Gastroesophageal sphincter (tissue), 3 donors: ENCODE data around the gene HNRNPA2B1.

ENCODE experiments used
- EP300 ChIP-seq: sonication (generic); formaldehyde crosslinking; IDR thresholded peaks from one replicate; pipeline ENCODE4 v1.6.1; 2017; ENCODE audit warnings: antibody characterized with exemption, mild to moderate bottlenecking
- POLR2A ChIP-seq, 2 donors: fragments of 450-650 bp; IDR thresholded peaks; one replicate each; pipeline ENCODE4 v1.6.1; 2017; ENCODE audit warnings: antibody characterized with exemption in 2 of 2, mild to moderate bottlenecking in 2 of 2, moderate library complexity in 1 of 2
- POLR2AphosphoS5 ChIP-seq: sonication (generic); formaldehyde crosslinking; IDR thresholded peaks from one replicate; pipeline ENCODE4 v1.6.1; 2017; ENCODE audit warnings: antibody characterized with exemption
- TF ChIP-seq, protein P1 (sequence below), 4 experiments: fragments of 200-600 bp in 2 of 4; fragments of 450-650 bp in 2 of 4; sonication (generic) in 1 of 4; IDR thresholded peaks; one replicate each; pipeline ENCODE4 v1.5.1; 2017 to 2019; ENCODE audit warnings: antibody characterized with exemption in 4 of 4, mild to moderate bottlenecking in 2 of 4, moderate library complexity in 2 of 4

DNA sequence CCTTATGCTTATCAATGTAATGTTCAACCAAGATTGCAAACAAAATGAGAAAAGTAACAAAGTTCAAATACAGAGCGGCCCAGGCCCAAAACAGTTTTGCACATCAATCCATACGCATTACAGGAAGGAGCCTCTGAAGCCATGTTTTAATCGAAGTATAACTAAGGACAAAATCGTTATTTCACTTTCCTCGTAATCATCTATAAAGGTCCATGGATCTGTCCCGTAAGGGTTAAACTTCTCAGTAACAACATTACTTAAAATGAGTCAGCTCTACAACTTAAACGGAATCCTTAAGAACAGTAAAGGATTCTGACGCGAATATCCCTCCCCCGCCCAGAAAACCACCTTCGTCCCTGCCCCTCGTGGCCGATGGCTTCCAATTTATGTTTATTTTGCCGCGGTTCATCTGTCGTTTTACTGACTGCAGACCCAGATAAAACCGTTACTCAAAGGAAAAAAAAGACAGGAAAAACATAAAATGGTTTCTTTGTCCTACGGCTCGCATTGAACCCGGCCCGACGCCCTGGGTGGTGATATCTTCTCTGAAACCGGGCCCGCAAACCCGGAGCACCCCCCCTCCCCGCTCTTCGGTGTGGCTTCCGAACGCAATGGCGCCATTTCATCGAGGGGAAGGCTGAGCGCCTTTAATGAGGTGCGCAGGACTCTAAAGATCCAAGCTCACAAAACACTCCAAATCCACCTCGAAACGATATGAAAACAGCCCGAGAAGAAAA is 1.1 kb downstream of the HNRNPA2B1 start:
- TF ChIP-seq, protein P1, sequence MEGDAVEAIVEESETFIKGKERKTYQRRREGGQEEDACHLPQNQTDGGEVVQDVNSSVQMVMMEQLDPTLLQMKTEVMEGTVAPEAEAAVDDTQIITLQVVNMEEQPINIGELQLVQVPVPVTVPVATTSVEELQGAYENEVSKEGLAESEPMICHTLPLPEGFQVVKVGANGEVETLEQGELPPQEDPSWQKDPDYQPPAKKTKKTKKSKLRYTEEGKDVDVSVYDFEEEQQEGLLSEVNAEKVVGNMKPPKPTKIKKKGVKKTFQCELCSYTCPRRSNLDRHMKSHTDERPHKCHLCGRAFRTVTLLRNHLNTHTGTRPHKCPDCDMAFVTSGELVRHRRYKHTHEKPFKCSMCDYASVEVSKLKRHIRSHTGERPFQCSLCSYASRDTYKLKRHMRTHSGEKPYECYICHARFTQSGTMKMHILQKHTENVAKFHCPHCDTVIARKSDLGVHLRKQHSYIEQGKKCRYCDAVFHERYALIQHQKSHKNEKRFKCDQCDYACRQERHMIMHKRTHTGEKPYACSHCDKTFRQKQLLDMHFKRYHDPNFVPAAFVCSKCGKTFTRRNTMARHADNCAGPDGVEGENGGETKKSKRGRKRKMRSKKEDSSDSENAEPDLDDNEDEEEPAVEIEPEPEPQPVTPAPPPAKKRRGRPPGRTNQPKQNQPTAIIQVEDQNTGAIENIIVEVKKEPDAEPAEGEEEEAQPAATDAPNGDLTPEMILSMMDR (IDR thresholded peaks at IDR 0.05) = peak in 1 of 4 experiments; percentile 8
- TF ChIP-seq POLR2A (IDR thresholded peaks at IDR 0.05) = peak in 1 of 2 donors; percentile 38
- TF ChIP-seq POLR2AphosphoS5 = peak; percentile 54
- TF ChIP-seq EP300 = no peak
